ENCODE data around the gene SP140L. TPM values are rescaled to one million over a fixed set of nuclear protein-coding genes. Genes with fewer than 3 reads are reported as not detected.

SP140L gene
- total RNA-seq, 3 donors from 2014 or later, result 8.5 to 56.1 (median 17.4) TPM

DNA sequence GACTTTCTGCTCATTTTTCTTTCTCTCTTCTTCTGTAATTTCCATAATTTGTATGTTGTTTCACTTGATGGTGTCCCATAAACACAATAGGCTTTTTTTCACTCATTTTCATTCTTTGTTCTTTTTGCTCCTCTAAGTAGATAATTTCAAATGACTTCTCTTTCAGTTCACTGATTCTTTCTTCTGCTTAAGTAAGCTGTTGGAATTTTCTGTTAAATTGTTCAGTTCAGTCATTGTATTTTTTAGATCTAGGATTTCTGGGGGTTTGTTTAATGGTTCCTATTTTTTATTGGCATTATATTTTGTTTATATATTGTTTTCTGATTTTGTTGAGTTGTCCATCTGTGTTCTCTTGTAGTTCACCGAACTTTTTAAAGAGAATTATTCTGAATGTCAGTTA lies 19.5 kb downstream of the SP140L start:
- intact Hi-C loops (cut with DNase I; ENCODE audit: low total_unique reads), result no loop called here
- H3K27me3 ChIP-seq, result no peaks in the 10 kb centered on the region
- H3K4me3 ChIP-seq, result no peak overlapping the region
- TF ChIP-seq POLR2AphosphoS5 (IDR thresholded peaks at IDR 0.05), result no peak
- no peak for TF ChIP-seq CTCF (IDR thresholded peaks at IDR 0.05)
- no peak for TF ChIP-seq POLR2A (IDR thresholded peaks at IDR 0.05)
- no peaks in the 10 kb centered on the region for H3K4me1 ChIP-seq
- H3K9me3 ChIP-seq, result peaks cover 0 to 6% of the 10 kb centered on the region in 2 donors
- no peak overlapping the region for H3K27ac ChIP-seq
- H3K36me3 ChIP-seq, result no peaks in the 10 kb centered on the region
- no peak for DNase-seq (ENCODE audit: low spot score in 2 of 2)

- peaks cover 0 to 6% of the 10 kb centered on the region in 2 donors for H3K9me3 ChIP-seq
- H3K27me3 ChIP-seq, result no peaks in the 10 kb centered on the region
- no peaks in the 10 kb centered on the region for H3K36me3 ChIP-seq
- H3K27ac ChIP-seq, result no peak overlapping the region
- no peak for DNase-seq (ENCODE audit: low spot score in 2 of 2)
- TF ChIP-seq POLR2AphosphoS5 (IDR thresholded peaks at IDR 0.05), result no peak
- no peak for TF ChIP-seq POLR2A (IDR thresholded peaks at IDR 0.05)
- no peak for TF ChIP-seq CTCF (IDR thresholded peaks at IDR 0.05)
- H3K4me1 ChIP-seq, result no peaks in the 10 kb centered on the region
- no peak overlapping the region for H3K4me3 ChIP-seq
- intact Hi-C loops (cut with DNase I; ENCODE audit: low total_unique reads), result no loop called here
Measured at GRCh38 chr2:230346921-230347533, 20.0 kb downstream of the SP140L start.

DNA sequence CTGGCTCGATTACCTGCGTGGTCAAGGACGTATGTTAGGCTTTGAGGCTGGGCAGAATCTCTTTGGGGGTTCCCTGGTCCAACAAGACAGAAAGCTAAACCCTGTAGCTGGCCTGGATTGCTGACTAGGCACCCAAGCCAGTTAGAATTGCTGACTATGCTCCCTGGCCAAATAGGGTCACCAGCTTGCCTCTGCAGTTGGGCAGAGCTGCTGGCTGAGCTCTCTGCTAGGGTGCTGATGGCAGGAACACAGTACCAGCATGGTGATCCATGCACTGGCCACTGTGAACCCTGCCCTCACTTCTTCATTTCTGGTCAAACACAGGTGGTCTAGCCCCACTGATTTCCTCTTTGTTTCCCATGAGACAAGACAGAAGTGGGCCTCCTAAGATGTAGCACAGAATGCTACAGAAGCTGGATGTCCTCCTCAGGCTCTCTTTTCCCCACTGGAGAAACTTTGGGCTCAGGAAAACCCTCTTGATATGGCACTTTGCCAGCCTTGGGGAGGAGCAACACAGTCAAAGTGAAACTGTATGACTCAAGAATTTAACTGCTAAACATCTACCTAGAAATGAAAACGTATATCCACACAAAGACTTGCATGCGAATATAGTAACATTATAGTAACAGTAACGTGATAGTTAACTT lies 20.8 kb downstream of the SP140L start:
- H3K4me3 ChIP-seq, result no peak overlapping the region
- no peaks in the 10 kb centered on the region for H3K27me3 ChIP-seq
- H3K36me3 ChIP-seq, result no peaks in the 10 kb centered on the region
- H3K9me3 ChIP-seq, result peaks cover 0 to 6% of the 10 kb centered on the region in 2 donors
- intact Hi-C loops (cut with DNase I; ENCODE audit: low total_unique reads), result no loop called here
- TF ChIP-seq POLR2AphosphoS5 (IDR thresholded peaks at IDR 0.05) (no peak), CTCF (IDR thresholded peaks at IDR 0.05) (no peak), POLR2A (IDR thresholded peaks at IDR 0.05) (no peak)
- DNase-seq (ENCODE audit: low spot score in 2 of 2), result no peak
- no peaks in the 10 kb centered on the region for H3K4me1 ChIP-seq
- no peak overlapping the region for H3K27ac ChIP-seq

GRCh38 chr2:230348787-230349186 lies 21.8 kb downstream of the SP140L start:
- Histone ChIP-seq H3K27ac (no peak overlapping the region), H3K4me3 (no peak overlapping the region), H3K36me3 (no peaks in the 10 kb centered on the region), H3K4me1 (no peaks in the 10 kb centered on the region), H3K9me3 (peaks cover 0 to 6% of the 10 kb centered on the region in 2 donors), H3K27me3 (no peaks in the 10 kb centered on the region)
- intact Hi-C loops (cut with DNase I; ENCODE audit: low total_unique reads), result no loop called here
- TF ChIP-seq POLR2A (IDR thresholded peaks at IDR 0.05), result no peak
- TF ChIP-seq POLR2AphosphoS5 (IDR thresholded peaks at IDR 0.05), result no peak
- TF ChIP-seq CTCF (IDR thresholded peaks at IDR 0.05), result no peak
- no peak for DNase-seq (ENCODE audit: low spot score in 2 of 2)

- H3K27ac ChIP-seq, result no peak overlapping the region
- no peaks in the 10 kb centered on the region for H3K4me1 ChIP-seq
- no peak overlapping the region for H3K4me3 ChIP-seq
- H3K27me3 ChIP-seq, result no peaks in the 10 kb centered on the region
- DNase-seq (ENCODE audit: low spot score in 2 of 2), result no peak
- no peaks in the 10 kb centered on the region for H3K36me3 ChIP-seq
- intact Hi-C loops (cut with DNase I; ENCODE audit: low total_unique reads), result no loop called here
- TF ChIP-seq CTCF (IDR thresholded peaks at IDR 0.05) (no peak), POLR2A (IDR thresholded peaks at IDR 0.05) (no peak), POLR2AphosphoS5 (IDR thresholded peaks at IDR 0.05) (no peak)
- H3K9me3 ChIP-seq, result no peaks in the 10 kb centered on the region
Measured at GRCh38 chr2:230356084-230356483, 29.1 kb downstream of the SP140L start.
